ENCODE data around the gene HMMR.

GRCh38 chr5:163459819-163460561, 442 bp upstream of the HMMR start, which contains the start of gene NUDCD2:
- TF ChIP-seq POLR2A (IDR thresholded peaks at IDR 0.05) (peak; percentile 69 to 89), CTCF (IDR thresholded peaks at IDR 0.05) (peak; percentile 15 to 66 (median 30)), EP300 (IDR thresholded peaks at IDR 0.05) (peak; percentile 90 to 98)

All from tibial nerve (tissue), 4 donors.